PC-3 (cell line): ENCODE results near the gene CLIP1. TPM values are rescaled to one million over a fixed set of nuclear protein-coding genes. Genes with fewer than 3 reads are reported as not detected.

ENCODE experiments used
- ATAC-seq: fragments of 200-7000 bp; cut with Tn5 transposase; 2 replicates; pipeline ENCODE4 v1.9.1; 2020; ENCODE audit warnings: mild to moderate bottlenecking, moderate library complexity
- BruUV-seq: library from RNA; stranded (reverse); fragments of 400-500 nt; replicated peaks from 2 replicates; lab custom pipeline; 2021; lab: Mats Ljungman, UMichigan
- CTCF ChIA-PET: fragments of 300-600 bp; sonication (Branson Sonifier 250); formaldehyde crosslinking; loops from one replicate; lab custom pipeline; 2022; ENCODE audit warnings: antibody characterized with exemption; lab: Charles Lee
- POLR2A ChIA-PET: fragments of 300-600 bp; sonication (Branson Sonifier 250); formaldehyde crosslinking; loops from one replicate; lab custom pipeline; 2022; ENCODE audit warnings: antibody characterized with exemption; ENCODE audit not compliant: unreplicated experiment; lab: Charles Lee
- DNase-seq: peaks from one replicate; pipeline ENCODE4 v3.0.0-alpha.2; 2015
- H2AFZ ChIP-seq: fragments of 300-600 bp; sonication (generic); 2 replicates; pipeline ENCODE4 v1.6.0; 2016; ENCODE audit warnings: antibody characterized with exemption, low read length
- H3F3A ChIP-seq: fragments of 300-600 bp; sonication (generic); one replicate; pipeline ENCODE4 v1.6.0; 2017; ENCODE audit warnings: antibody characterized with exemption, low read length, control low read depth, mild to moderate bottlenecking; ENCODE audit not compliant: unreplicated experiment
- H3K27ac ChIP-seq: fragments of 300-600 bp; sonication (generic); 2 replicates; pipeline ENCODE4 v1.5.1; 2016; ENCODE audit warnings: mild to moderate bottlenecking, low read length
- H3K27me3 ChIP-seq: fragments of 300-600 bp; sonication (generic); 2 replicates; pipeline ENCODE4 v1.6.1; 2016; ENCODE audit warnings: low read length, mixed read lengths
- H3K36me3 ChIP-seq: fragments of 300-600 bp; sonication (generic); 2 replicates; pipeline ENCODE4 v1.6.1; 2016; ENCODE audit warnings: low read depth, mixed run types, low read length, mixed read lengths
- H3K4me1 ChIP-seq: fragments of 300-600 bp; sonication (generic); 2 replicates; pipeline ENCODE4 v1.5.1; 2016; ENCODE audit warnings: low read length; ENCODE audit not compliant: insufficient read depth
- H3K4me2 ChIP-seq: fragments of 300-600 bp; sonication (generic); 2 replicates; pipeline ENCODE4 v1.6.0; 2016; ENCODE audit warnings: low read length
- H3K4me3 ChIP-seq: fragments of 300-600 bp; sonication (generic); 2 replicates; pipeline ENCODE4 v1.5.1; 2016; ENCODE audit warnings: mild to moderate bottlenecking, low read length, mixed read lengths
- H3K79me2 ChIP-seq: fragments of 300-600 bp; sonication (generic); 2 replicates; pipeline ENCODE4 v1.6.1; 2017; ENCODE audit warnings: low read length, mixed read lengths
- H3K9ac ChIP-seq: fragments of 300-600 bp; sonication (generic); 2 replicates; pipeline ENCODE4 v1.6.0; 2016; ENCODE audit warnings: mild to moderate bottlenecking, low read length
- H3K9me2 ChIP-seq: fragments of 300-600 bp; sonication (generic); replicated peaks from 2 replicates; pipeline ENCODE4 v1.6.1; 2016; ENCODE audit warnings: mixed run types, low read length, mixed read lengths
- H3K9me3 ChIP-seq: fragments of 300-600 bp; sonication (generic); 2 replicates; pipeline ENCODE4 v1.6.1; 2016; ENCODE audit warnings: low read length, mixed read lengths
- H4K20me1 ChIP-seq: fragments of 300-600 bp; sonication (generic); 2 replicates; pipeline ENCODE4 v1.6.1; 2016; ENCODE audit warnings: low read length, mixed read lengths
- CTCF ChIP-seq: fragments of 300-600 bp; sonication (generic); conservative IDR thresholded peaks from 2 replicates; pipeline ENCODE4 v1.5.1; 2017; ENCODE audit warnings: antibody characterized with exemption, low read depth, mild to moderate bottlenecking, low read length
- EZH2 ChIP-seq: fragments of 300-600 bp; sonication (generic); IDR thresholded peaks from one replicate; pipeline ENCODE4 v1.6.1; 2017; ENCODE audit warnings: antibody characterized with exemption, mild to moderate bottlenecking, low read length; ENCODE audit not compliant: unreplicated experiment
- EZH2phosphoT487 ChIP-seq: fragments of 300-600 bp; sonication (generic); IDR thresholded peaks from 2 replicates; pipeline ENCODE4 v1.6.1; 2018; ENCODE audit warnings: mild to moderate bottlenecking, antibody characterized with exemption, low read length, borderline replicate concordance
- intact Hi-C: fragments of 100-400 bp; cut with micrococcal nuclease; formaldehyde crosslinking; loops from 2 replicates; pipeline ENCODE4 v1.9.0; 2023
- total RNA-seq: library from RNA; depleted of rRNA; stranded (reverse); fragments of >200 nt; gene quantifications from 2 replicates; pipeline ENCODE4 v1.2.3, GENCODE V29; 2014

Gene CLIP1
- total RNA-seq, 1 experiment from 2014 or later: 46.4 TPM

DNA sequence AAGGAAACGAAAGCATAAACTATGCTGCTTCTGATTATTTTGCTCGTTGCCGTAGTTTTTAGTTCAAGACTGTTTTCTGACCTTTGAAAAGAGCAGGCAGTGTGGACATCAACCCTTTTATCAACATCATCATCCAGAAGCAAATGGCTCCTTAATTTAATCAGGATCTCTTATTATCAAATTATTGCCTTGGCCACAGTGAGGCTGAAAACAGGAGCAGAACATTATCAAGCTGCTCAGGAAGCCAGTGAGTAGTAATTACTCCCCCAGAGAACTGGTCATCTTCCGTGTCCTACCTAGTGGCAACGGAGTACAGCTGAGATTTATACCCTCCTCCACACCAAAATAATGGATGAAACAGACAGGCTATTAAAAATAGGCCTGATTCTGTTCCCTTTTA lies 194.4 kb downstream of the CLIP1 start:
- TF ChIP-seq CTCF (no peak), EZH2phosphoT487 (no peak), EZH2 (no peak)
- ChIA-PET CTCF (no interaction called here), POLR2A (no interaction called here)
- H3K27ac ChIP-seq: no peak overlapping the region
- H3K27me3 ChIP-seq: no peaks in the 10 kb centered on the region
- ATAC-seq (no peak), DNase-seq (no peak)
- intact Hi-C loops: loop anchor here (5.0 kb wide), 1 partner anchor 39 kb away; the partner anchor contains the start of gene VPS33A
- peaks cover 20% of the 10 kb centered on the region for H3K36me3 ChIP-seq
- no peaks in the 10 kb centered on the region for H3K9me3 ChIP-seq
- BruUV-seq: no TSS peak
- H2AFZ ChIP-seq: no peak overlapping the region
- no peak overlapping the region for H3K4me2 ChIP-seq
- H3K4me3 ChIP-seq: no peak overlapping the region
- H3F3A ChIP-seq: no peaks in the 10 kb centered on the region
- no peak overlapping the region for H3K9ac ChIP-seq
- peaks cover 9% of the 10 kb centered on the region; the same call in 1 of the 2 replicates for H4K20me1 ChIP-seq
- H3K9me2 ChIP-seq: no peaks in the 10 kb centered on the region
- H3K79me2 ChIP-seq: peaks cover 25% of the 10 kb centered on the region
- peaks cover 18% of the 10 kb centered on the region for H3K4me1 ChIP-seq

DNA sequence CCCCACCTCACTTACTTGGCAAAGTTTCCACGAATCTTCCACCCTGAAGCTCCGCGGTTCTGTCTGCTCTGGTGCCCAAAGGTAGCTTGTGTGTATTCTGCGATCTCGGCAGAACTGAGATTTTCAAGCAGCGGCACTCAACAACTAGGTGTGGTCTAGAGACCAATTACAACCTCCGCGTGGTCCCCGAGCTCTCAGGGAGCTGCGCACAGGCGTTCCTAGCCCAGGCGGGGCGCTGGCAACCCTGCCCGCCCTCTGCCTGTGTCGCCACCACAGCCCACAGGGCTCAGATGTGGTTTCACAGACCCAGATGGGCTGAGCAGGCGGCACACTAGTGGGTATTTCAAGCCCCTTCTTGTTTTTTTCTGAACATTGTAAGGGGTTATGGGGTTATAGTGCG lies 195.1 kb downstream of the CLIP1 start:
- intact Hi-C loops: loop anchor here (5.0 kb wide), 1 partner anchor 40 kb away; the partner anchor contains the start of gene VPS33A
- peaks cover 32% of the 10 kb centered on the region for H3K79me2 ChIP-seq
- H3K9me2 ChIP-seq: no peaks in the 10 kb centered on the region
- H3K9me3 ChIP-seq: no peaks in the 10 kb centered on the region
- no peaks in the 10 kb centered on the region for H3F3A ChIP-seq
- POLR2A ChIA-PET: no interaction called here
- H3K9ac ChIP-seq: no peak overlapping the region
- no peak overlapping the region for H3K4me2 ChIP-seq
- no peaks in the 10 kb centered on the region for H3K27me3 ChIP-seq
- no peak overlapping the region for H3K27ac ChIP-seq
- DNase-seq (no peak), ATAC-seq (no peak)
- peaks cover 9% of the 10 kb centered on the region; the same call in 1 of the 2 replicates for H4K20me1 ChIP-seq
- BruUV-seq: no TSS peak
- no peak overlapping the region for H3K4me3 ChIP-seq
- peaks cover 22% of the 10 kb centered on the region for H3K36me3 ChIP-seq
- peaks cover 18% of the 10 kb centered on the region for H3K4me1 ChIP-seq
- CTCF ChIA-PET: no interaction called here
- H2AFZ ChIP-seq: no peak overlapping the region
- TF ChIP-seq EZH2phosphoT487: no peak
- TF ChIP-seq EZH2: no peak
- no peak for TF ChIP-seq CTCF

DNA sequence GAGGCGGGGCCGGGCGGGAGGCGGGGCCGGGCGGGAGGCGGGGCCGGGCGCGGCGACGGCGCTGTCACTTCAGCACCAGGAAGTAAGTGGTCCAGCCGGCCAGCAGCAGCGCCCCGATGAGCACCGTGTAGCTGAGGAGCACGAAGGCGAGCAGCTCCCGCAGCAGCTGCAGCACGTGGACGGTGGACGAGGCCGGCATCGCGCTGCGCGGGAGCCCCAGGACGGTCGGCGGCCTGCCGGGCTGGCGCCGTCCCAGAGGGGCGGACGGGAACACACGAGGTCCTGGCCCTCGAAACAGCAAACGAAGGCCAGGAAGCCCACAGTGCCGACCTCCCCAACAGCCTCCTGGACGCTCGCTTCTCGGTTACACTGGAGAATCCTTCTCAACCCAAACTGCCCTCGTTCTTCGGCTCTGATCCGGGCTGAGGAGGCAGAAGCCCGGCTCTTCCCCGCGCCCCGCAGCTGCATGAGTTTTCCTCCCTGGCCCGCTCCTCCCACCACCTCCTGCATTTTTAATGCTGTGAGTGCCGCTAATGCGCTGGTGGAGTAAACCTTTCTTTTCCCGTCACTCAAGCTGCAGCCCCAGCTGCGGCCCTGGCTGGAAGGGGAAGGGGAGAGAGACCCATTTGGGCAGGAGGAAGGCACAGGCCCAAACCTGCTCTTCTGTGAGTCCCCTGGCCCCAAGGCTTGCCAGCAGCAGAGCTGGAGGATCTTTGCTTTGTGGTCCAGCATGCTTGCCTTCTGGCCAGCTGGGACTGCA lies 195.9 kb downstream of the CLIP1 start:
- Histone ChIP-seq H3K36me3 (peaks cover 25% of the 10 kb centered on the region), H3K4me1 (peaks cover 18% of the 10 kb centered on the region), H2AFZ (no peak overlapping the region), H3K4me2 (peak overlapping the region; percentile 65), H3K27ac (no peak overlapping the region), H3K9ac (no peak overlapping the region), H4K20me1 (peaks cover 9% of the 10 kb centered on the region; the same call in 1 of the 2 replicates), H3K79me2 (peaks cover 40% of the 10 kb centered on the region), H3K9me3 (no peaks in the 10 kb centered on the region), H3K4me3 (peak overlapping the region; percentile 49; the same call in 1 of the 2 replicates), H3K9me2 (no peaks in the 10 kb centered on the region), H3F3A (no peaks in the 10 kb centered on the region), H3K27me3 (no peaks in the 10 kb centered on the region)
- no TSS peak for BruUV-seq
- POLR2A ChIA-PET: interaction anchor here (0.5 to 0.6 kb wide), 3 partner anchors 78 to 825 kb away, joined by 3 to 11 read pairs (median 4); no protein-coding TSS in a partner anchor
- ATAC-seq (peak; percentile 64), DNase-seq (no peak)
- CTCF ChIA-PET: interaction anchor here (0.5 kb wide), 1 partner anchor 36 kb away, joined by 3 read pairs; no protein-coding TSS in a partner anchor
- no peak for TF ChIP-seq CTCF
- no peak for TF ChIP-seq EZH2
- TF ChIP-seq EZH2phosphoT487: no peak
- intact Hi-C loops: loop anchor here (1.0 to 5.0 kb wide), 2 partner anchors 41 to 301 kb away; partner anchors contain the start of genes KNTC1 and VPS33A
